Myometrial cell (primary cell): ENCODE results near the gene TSPAN15. TPM values are rescaled to one million over a fixed set of nuclear protein-coding genes. Genes with fewer than 3 reads are reported as not detected.

ENCODE experiments used
- total RNA-seq: library from RNA; depleted of rRNA; stranded (reverse); fragments of >200 nt; gene quantifications from 2 replicates; pipeline ENCODE4 v1.2.3, GENCODE V29; 2015

Gene TSPAN15
- 11.0 and 14.0 TPM in 2 replicates for total RNA-seq

GRCh38 chr10:69451209-69451783 lies at the start of gene TSPAN15:
TSS of gene TSPAN15 (plus strand) at chr10:69451465. CDS start at chr10:69451595, 130 bp downstream.

GRCh38 chr10:69416695-69417094 lies 34.6 kb upstream of the TSPAN15 start, which contains the start of gene TACR2:
TSS of gene TACR2 (minus strand) at chr10:69416918. CDS start at chr10:69416323, 595 bp downstream.

Other genes starting within 250 kb of the TSPAN15 start
- gene HKDC1, start 231.1 kb upstream of the TSPAN15 start, total RNA-seq, result 0.29 and 1.1 TPM in 2 replicates
- gene HK1, start 173.0 kb upstream of the TSPAN15 start, total RNA-seq, result 117 and 124 TPM in 2 replicates
- gene TACR2, start 34.5 kb upstream of the TSPAN15 start, total RNA-seq, result 0.29 TPM in 1 of 2 replicates, not detected in the other
- gene NEUROG3, start 122.0 kb downstream of the TSPAN15 start, total RNA-seq, result not detected in 2 replicates
- gene FAM241B, start 178.8 kb downstream of the TSPAN15 start, total RNA-seq, result 0.18 and 0.29 TPM in 2 replicates